Ovary (tissue), 9 donors: ENCODE data around the gene TNS4. TPM values are rescaled to one million over a fixed set of nuclear protein-coding genes. Genes with fewer than 3 reads are reported as not detected.
A peak's percentile ranks its signal among the peaks of the same experiment; 100 is the strongest.

Experiments used
- DNase-seq, 5 donors: peaks; one replicate each; pipeline ENCODE4 v3.0.0-alpha.2; 2019 to 2020
- H3K27ac ChIP-seq, 2 donors: fragments of 200-600 bp; one replicate each; pipeline versions ENCODE4 v1.5.1 to v1.8.0; 2019 to 2022
- H3K27me3 ChIP-seq: fragments of 200-600 bp; one replicate; pipeline ENCODE4 v1.8.0; 2022
- H3K36me3 ChIP-seq: fragments of 200-600 bp; sonication (generic); one replicate; pipeline ENCODE4 v1.5.1; 2019
- H3K4me1 ChIP-seq: one replicate; pipeline ENCODE4 v1.8.1; 2013; ENCODE audit warnings: mild to moderate bottlenecking, moderate library complexity; ENCODE audit not compliant: insufficient read depth
- H3K4me3 ChIP-seq: fragments of 200-600 bp; sonication (generic); one replicate; pipeline ENCODE4 v1.5.1; 2017
- H3K9me3 ChIP-seq, 2 donors: fragments of 200-600 bp in 1 of 2; sonication (generic) in 1 of 2; one replicate each; pipeline versions ENCODE4 v1.5.1 to v1.8.1; 2013 to 2019; ENCODE audit warnings: mild to moderate bottlenecking in 1 of 2, moderate library complexity in 1 of 2
- CTCF ChIP-seq, 3 donors: fragments of 450-650 bp in 2 of 3; fragments of 200-600 bp in 1 of 3; IDR thresholded peaks; one replicate each; pipeline versions ENCODE4 v1.5.1 to v1.8.0; 2016 to 2022; ENCODE audit warnings: antibody characterized with exemption in 3 of 3, mild to moderate bottlenecking in 1 of 3
- EP300 ChIP-seq: sonication (generic); formaldehyde crosslinking; IDR thresholded peaks from one replicate; pipeline ENCODE4 v1.6.1; 2017; ENCODE audit warnings: antibody characterized with exemption
- POLR2A ChIP-seq: fragments of 450-650 bp; IDR thresholded peaks from one replicate; pipeline ENCODE4 v1.6.1; 2017; ENCODE audit warnings: antibody characterized with exemption, mild to moderate bottlenecking, moderate library complexity
- WGBS, 3 donors: extraction: QIAGEN DNeasy Blood & Tissue Kit in 1 of 3; methylation state at CpG; one replicate each; pipeline versions ENCODE4 v1.1.5 to v1.1.7; 2013 to 2017; 5-methylcytosine and 5-hydroxymethylcytosine counted together
- intact Hi-C, 4 donors: fragments of 100-400 bp; cut with DNase I; formaldehyde crosslinking; loops; one replicate each; pipeline versions ENCODE4 v1.11.0 to v1.15.1; 2022 to 2023
- polyA plus RNA-seq, 2 donors: library from polyadenylated mRNA; stranded (reverse); fragments of 200-250 nt in 1 of 2; fragments of 350-450 nt in 1 of 2; fragmentation: Illumina TruSeq in 1 of 2; extraction: RNeasy Lipid Tissue Mini Kit (QIAGEN cat#74804) in 1 of 2; gene quantifications; one replicate each; pipeline ENCODE4 v1.2.3, GENCODE V29; 2013 to 2014
- total RNA-seq, 7 donors: library from RNA; depleted of rRNA in 2 of 7; stranded (reverse); fragments of >200 nt in 2 of 7; fragmentation: NEBNext Ultra II Directional in 3 of 7; extraction: Animal tissue kit (Norgen Biotek cat#: 25700) in 3 of 7; gene quantifications; one replicate each; pipeline versions ENCODE4 v1.1.0 to v1.2.4, GENCODE V29; 2016 to 2023
- donor health status: DM: no; HTN: no; CAD: no; lungs with moderate emphysema.
- donor health status: DM: no; HTN: no; CAD: no.
- donor health status: Bipolar disorder and iron deficiency.
- donor health status: DM: yes; HTN: yes; CAD: no.
- donor health status: DM: no; HTN: no; CAD: no.
- donor health status: DM: yes; HTN: yes; CAD: no.

The TNS4 gene
- total and polyA plus RNA-seq, 9 donors = 0.13 to 6.2 (median 0.54) TPM; not detected in 5

- Histone ChIP-seq H3K27me3 (no peaks in the 10 kb centered on the region), H3K4me3 (peak overlapping the region; percentile 74), H3K27ac (peak overlapping the region; percentile 89 to 98), H3K36me3 (no peaks in the 10 kb centered on the region), H3K9me3 (no peaks in the 10 kb centered on the region), H3K4me1 (peaks cover 12% of the 10 kb centered on the region)
- peak in 4 of 5 donors; percentile 56 to 72 (median 68) for DNase-seq
- WGBS, 3 donors = 17 to 20% (median 19%) methylated on average over 29 of the region's 29 CpGs
- intact Hi-C loops = loop anchor here (2.0 to 5.0 kb wide), 6 partner anchors 34 to 115 kb away; no protein-coding TSS in a partner anchor
- TF ChIP-seq POLR2A = no peak
- peak in 1 of 3 donors; percentile 15 for TF ChIP-seq CTCF (IDR thresholded peaks at IDR 0.05)
- no peak for TF ChIP-seq EP300
Measured at GRCh38 chr17:40442392-40443195, 58.8 kb downstream of the TNS4 start.

- WGBS, 3 donors = 71 to 75% (median 74%) methylated on average over 4 of the region's 4 CpGs
- DNase-seq = no peak
Measured at GRCh38 chr17:40440166-40440565, 61.3 kb downstream of the TNS4 start.

GRCh38 chr17:40437095-40437732 is 64.2 kb downstream of the TNS4 start:
- H3K27ac ChIP-seq = no peak overlapping the region
- DNase-seq = no peak
- no peak for TF ChIP-seq POLR2A
- TF ChIP-seq EP300 = no peak
- no peak for TF ChIP-seq CTCF (IDR thresholded peaks at IDR 0.05)
- H3K27me3 ChIP-seq = no peaks in the 10 kb centered on the region
- H3K36me3 ChIP-seq = no peaks in the 10 kb centered on the region
- intact Hi-C loops = loop anchor here in 2 of 4 donors (5.0 to 10.0 kb wide), 2 partner anchors 72 to 95 kb away; partner anchors contain the start of gene GJD3 (in 1 of the 2)
- H3K4me3 ChIP-seq = no peak overlapping the region
- H3K9me3 ChIP-seq = no peaks in the 10 kb centered on the region
- 85 to 94% (median 88%) methylated on average over 5 of the region's 5 CpGs for WGBS, 3 donors
- peaks cover 1% of the 10 kb centered on the region for H3K4me1 ChIP-seq

More at GRCh38 chr17:40440166-40440565, 61.3 kb downstream of the TNS4 start:
- intact Hi-C loops = loop anchor here (2.0 to 5.0 kb wide), 6 partner anchors 37 to 117 kb away; no protein-coding TSS in a partner anchor
- Histone ChIP-seq H3K36me3 (no peaks in the 10 kb centered on the region), H3K9me3 (no peaks in the 10 kb centered on the region), H3K4me1 (peaks cover 1% of the 10 kb centered on the region), H3K27me3 (no peaks in the 10 kb centered on the region), H3K27ac (no peak overlapping the region), H3K4me3 (no peak overlapping the region)
- TF ChIP-seq CTCF (IDR thresholded peaks at IDR 0.05) (no peak), POLR2A (no peak), EP300 (no peak)

- H3K9me3 ChIP-seq = no peaks in the 10 kb centered on the region
- no peak for DNase-seq
- peaks cover 1% of the 10 kb centered on the region for H3K4me1 ChIP-seq
- TF ChIP-seq POLR2A (no peak), EP300 (no peak), CTCF (IDR thresholded peaks at IDR 0.05) (no peak)
- intact Hi-C loops = loop anchor here in 2 of 4 donors (5.0 to 10.0 kb wide), 2 partner anchors 72 to 96 kb away; partner anchors contain the start of gene GJD3 (in 1 of the 2)
- no peaks in the 10 kb centered on the region for H3K36me3 ChIP-seq
- 82 to 84% (median 82%) methylated on average over 5 of the region's 5 CpGs for WGBS, 3 donors
- no peaks in the 10 kb centered on the region for H3K27me3 ChIP-seq
- H3K27ac ChIP-seq = no peak overlapping the region
- H3K4me3 ChIP-seq = no peak overlapping the region
Measured at GRCh38 chr17:40436636-40437035, 64.8 kb downstream of the TNS4 start.
